Esophagus muscularis mucosa (tissue), 4 donors: ENCODE data around the gene MEGF6. TPM values are rescaled to one million over a fixed set of nuclear protein-coding genes. Genes with fewer than 3 reads are reported as not detected.
"Not testable (repeated sequence)": the region's sequence is repeated elsewhere in the genome, so short reads cannot be mapped to it uniquely, and the experiment has no call there.

Source experiments
- DNase-seq: peaks from one replicate; pipeline ENCODE4 v3.0.0-alpha.2; 2017; ENCODE audit errors: extremely low spot score
- H3K27ac ChIP-seq, 4 donors: fragments of 200-600 bp; sonication (generic); replicated peaks in 1 of 4; 1 replicate in 3 of 4; 2 replicates in 1 of 4; pipeline ENCODE4 v1.5.1; 2016 to 2019; ENCODE audit warnings: mild to moderate bottlenecking in 1 of 4
- H3K27me3 ChIP-seq, 4 donors: fragments of 200-600 bp; sonication (generic); one replicate each; pipeline versions ENCODE4 v1.5.1 to v1.6.0; 2016 to 2019
- H3K36me3 ChIP-seq, 4 donors: fragments of 200-600 bp; sonication (generic); one replicate each; pipeline ENCODE4 v1.5.1; 2016 to 2019
- H3K4me1 ChIP-seq, 4 donors: fragments of 200-600 bp; sonication (generic); one replicate each; pipeline ENCODE4 v1.5.1; 2016 to 2019
- H3K4me3 ChIP-seq, 4 donors: fragments of 200-600 bp; sonication (generic); 1 replicate in 2 of 4; 2 replicates in 2 of 4; pipeline ENCODE4 v1.5.1; 2016 to 2019; ENCODE audit warnings: mild to moderate bottlenecking in 4 of 4, moderate library complexity in 1 of 4
- H3K9me3 ChIP-seq, 4 donors: fragments of 200-600 bp; sonication (generic); 1 replicate in 3 of 4; 2 replicates in 1 of 4; pipeline ENCODE4 v1.5.1; 2016 to 2019
- EP300 ChIP-seq: sonication (generic); formaldehyde crosslinking; IDR thresholded peaks from one replicate; pipeline ENCODE4 v1.6.1; 2017; ENCODE audit warnings: antibody characterized with exemption
- POLR2A ChIP-seq: fragments of 450-650 bp; IDR thresholded peaks from one replicate; pipeline ENCODE4 v1.6.1; 2017; ENCODE audit warnings: antibody characterized with exemption, moderate library complexity, mild to moderate bottlenecking, low read depth
- POLR2AphosphoS5 ChIP-seq, 2 donors: sonication (generic); formaldehyde crosslinking; IDR thresholded peaks; one replicate each; pipeline ENCODE4 v1.6.1; 2017; ENCODE audit warnings: antibody characterized with exemption in 2 of 2
- WGBS: methylation state at CpG from one replicate; pipeline ENCODE4 v1.1.5; 2018; 5-methylcytosine and 5-hydroxymethylcytosine counted together
- intact Hi-C: fragments of 100-400 bp; cut with DNase I; formaldehyde crosslinking; loops from one replicate; pipeline ENCODE4 v1.15.1; 2023
- total RNA-seq, 4 donors: library from RNA; depleted of rRNA; stranded (reverse); fragments of >200 nt; gene quantifications; one replicate each; pipeline versions ENCODE4 v1.1.0 to v1.2.1, GENCODE V29; 2016
- TF ChIP-seq, protein P1 (sequence below), 3 experiments: fragments of 200-600 bp in 2 of 3; fragments of 450-650 bp in 1 of 3; sonication (generic) in 2 of 3; IDR thresholded peaks; one replicate each; pipeline ENCODE4 v1.5.1; 2017 to 2019; ENCODE audit warnings: antibody characterized with exemption in 3 of 3, mild to moderate bottlenecking in 2 of 3, moderate library complexity in 1 of 3

The MEGF6 gene
- total RNA-seq, 4 donors from 2014 or later = 9.3 to 18.1 (median 12.7) TPM

DNA sequence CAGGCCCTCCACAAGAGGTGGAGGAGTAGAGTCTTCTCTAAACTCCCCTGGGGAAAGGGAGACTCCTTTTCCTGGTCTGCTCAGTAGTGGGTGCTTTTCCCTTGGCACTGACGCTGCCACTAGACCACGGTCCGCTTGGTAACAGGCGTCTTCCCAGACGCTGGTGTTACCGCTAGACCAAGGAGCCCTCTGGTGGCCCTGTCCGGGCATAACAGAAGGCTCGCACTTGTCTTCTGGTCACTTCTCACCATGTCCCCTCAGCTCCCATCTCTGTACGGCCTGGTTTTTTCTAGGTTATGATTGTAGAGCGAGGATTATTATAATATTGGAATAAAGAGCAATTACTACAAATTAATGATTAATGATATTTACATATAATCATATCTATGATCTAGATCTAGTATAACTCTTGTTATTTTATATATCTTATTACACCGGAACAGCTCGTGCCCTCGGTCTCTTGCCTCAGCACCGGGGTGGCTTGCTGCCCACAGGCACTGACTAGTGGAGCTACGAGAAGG, 9.9 kb upstream of the MEGF6 start:
- intact Hi-C loops = loop anchor here (2.0 kb wide), 1 partner anchor 130 kb away; no protein-coding TSS in a partner anchor
- not testable (repeated sequence) for H3K9me3 ChIP-seq, H3K4me3 ChIP-seq, DNase-seq, H3K27me3 ChIP-seq, H3K27ac ChIP-seq, H3K36me3 ChIP-seq
- TF ChIP-seq, protein P1, sequence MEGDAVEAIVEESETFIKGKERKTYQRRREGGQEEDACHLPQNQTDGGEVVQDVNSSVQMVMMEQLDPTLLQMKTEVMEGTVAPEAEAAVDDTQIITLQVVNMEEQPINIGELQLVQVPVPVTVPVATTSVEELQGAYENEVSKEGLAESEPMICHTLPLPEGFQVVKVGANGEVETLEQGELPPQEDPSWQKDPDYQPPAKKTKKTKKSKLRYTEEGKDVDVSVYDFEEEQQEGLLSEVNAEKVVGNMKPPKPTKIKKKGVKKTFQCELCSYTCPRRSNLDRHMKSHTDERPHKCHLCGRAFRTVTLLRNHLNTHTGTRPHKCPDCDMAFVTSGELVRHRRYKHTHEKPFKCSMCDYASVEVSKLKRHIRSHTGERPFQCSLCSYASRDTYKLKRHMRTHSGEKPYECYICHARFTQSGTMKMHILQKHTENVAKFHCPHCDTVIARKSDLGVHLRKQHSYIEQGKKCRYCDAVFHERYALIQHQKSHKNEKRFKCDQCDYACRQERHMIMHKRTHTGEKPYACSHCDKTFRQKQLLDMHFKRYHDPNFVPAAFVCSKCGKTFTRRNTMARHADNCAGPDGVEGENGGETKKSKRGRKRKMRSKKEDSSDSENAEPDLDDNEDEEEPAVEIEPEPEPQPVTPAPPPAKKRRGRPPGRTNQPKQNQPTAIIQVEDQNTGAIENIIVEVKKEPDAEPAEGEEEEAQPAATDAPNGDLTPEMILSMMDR (IDR thresholded peaks at IDR 0.05) = peak; percentile 49 to 73 (median 68)
- WGBS = 22% methylated on average over 15 of the region's 15 CpGs
- peaks cover 22 to 50% (median 45%) of the 10 kb centered on the region in 4 donors for H3K4me1 ChIP-seq

GRCh38 chr1:3620708-3621107, 9.4 kb upstream of the MEGF6 start:
- Histone ChIP-seq H3K4me1 (peaks cover 17 to 45% (median 40%) of the 10 kb centered on the region in 4 donors), H3K27ac (no peak overlapping the region), H3K4me3 (no peak overlapping the region), H3K27me3 (peaks cover 0 to 6% (median 0%) of the 10 kb centered on the region in 4 donors), H3K9me3 (no peaks in the 10 kb centered on the region), H3K36me3 (no peaks in the 10 kb centered on the region)
- intact Hi-C loops = loop anchor here (2.0 kb wide), 1 partner anchor 130 kb away; no protein-coding TSS in a partner anchor
- TF ChIP-seq POLR2AphosphoS5 (IDR thresholded peaks at IDR 0.05) (no peak), EP300 (no peak), POLR2A (no peak)
- TF ChIP-seq, protein P1 (IDR thresholded peaks at IDR 0.05) = no peak
- no peak for DNase-seq
- WGBS = 85% methylated on average over 12 of the region's 12 CpGs

DNA sequence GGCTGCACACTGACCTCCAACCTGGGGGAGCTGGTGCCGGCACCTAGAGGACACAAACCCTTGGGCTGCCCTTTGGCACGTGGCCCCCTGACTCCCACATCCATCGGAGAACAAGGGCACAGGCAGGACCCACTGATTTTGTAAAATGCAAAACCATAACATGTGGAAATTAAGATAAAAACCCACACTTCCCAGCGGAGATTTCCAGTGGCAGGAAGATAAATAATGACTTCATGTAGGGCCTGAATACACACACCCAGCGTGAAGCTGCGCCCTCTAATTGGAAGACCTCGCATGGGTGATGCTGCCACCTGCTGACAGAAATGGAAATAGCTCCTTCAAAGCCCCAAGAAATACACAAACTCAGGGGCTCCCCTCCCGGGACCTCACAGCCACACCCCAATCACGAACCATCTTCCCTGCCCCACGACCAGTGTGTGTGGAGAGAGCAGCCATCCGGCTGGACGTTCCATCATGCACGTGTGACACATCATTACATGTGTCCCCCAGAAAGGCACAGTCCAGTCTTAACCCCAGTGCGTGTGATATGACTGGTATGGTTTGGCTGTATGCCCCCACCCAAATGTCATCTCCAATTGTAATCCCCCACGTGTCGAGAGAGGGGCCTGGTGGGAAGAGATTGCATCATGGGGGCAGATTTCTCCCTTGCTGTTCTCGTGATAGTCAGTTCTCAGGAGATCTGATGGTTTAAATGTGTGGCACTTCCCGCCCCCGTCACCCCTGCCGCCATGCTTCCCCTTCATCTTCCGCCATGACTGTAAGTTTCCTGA, 7.8 kb upstream of the MEGF6 start:
- Histone ChIP-seq H3K9me3 (no peaks in the 10 kb centered on the region), H3K4me3 (no peak overlapping the region), H3K36me3 (no peaks in the 10 kb centered on the region), H3K4me1 (peaks cover 13 to 38% (median 34%) of the 10 kb centered on the region in 4 donors), H3K27me3 (peaks cover 0 to 12% (median 0%) of the 10 kb centered on the region in 4 donors), H3K27ac (no peak overlapping the region)
- intact Hi-C loops = loop anchor here (5.0 kb wide), 1 partner anchor 52 kb away; no protein-coding TSS in a partner anchor
- WGBS = 27% methylated on average over 12 of the region's 21 CpGs
- peak; percentile 95 for DNase-seq
- TF ChIP-seq, protein P1 (IDR thresholded peaks at IDR 0.05) = peak; percentile 80 to 88 (median 86)
- no peak for TF ChIP-seq POLR2AphosphoS5 (IDR thresholded peaks at IDR 0.05)

DNA sequence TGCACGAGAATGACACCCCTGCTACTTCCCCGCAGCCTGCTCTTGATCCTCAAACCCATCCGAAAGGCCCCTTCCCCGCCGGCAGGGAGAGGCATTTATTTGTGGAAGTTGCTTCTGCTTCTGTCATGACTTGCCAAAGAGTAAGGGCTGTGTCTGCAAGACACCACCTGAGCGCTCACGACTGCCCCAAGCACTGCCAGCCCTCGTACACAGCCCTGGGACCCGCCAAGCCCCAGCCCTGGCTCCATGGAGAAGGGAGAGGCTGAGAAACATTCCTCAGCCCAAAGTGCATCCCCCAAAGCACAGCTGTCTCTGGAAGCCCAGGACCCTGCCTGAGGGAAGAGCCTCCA, 7.2 kb upstream of the MEGF6 start:
- 78% methylated on average over 6 of the region's 9 CpGs for WGBS
- Histone ChIP-seq H3K4me1 (peaks cover 7 to 32% (median 28%) of the 10 kb centered on the region in 4 donors), H3K27ac (no peak overlapping the region), H3K27me3 (peaks cover 0 to 17% (median 0%) of the 10 kb centered on the region in 4 donors), H3K9me3 (no peaks in the 10 kb centered on the region), H3K4me3 (no peak overlapping the region), H3K36me3 (no peaks in the 10 kb centered on the region)
- TF ChIP-seq EP300 (no peak), POLR2A (no peak), POLR2AphosphoS5 (IDR thresholded peaks at IDR 0.05) (no peak)
- TF ChIP-seq, protein P1 (IDR thresholded peaks at IDR 0.05) = no peak
- intact Hi-C loops = loop anchor here (5.0 kb wide), 1 partner anchor 51 kb away; no protein-coding TSS in a partner anchor
- no peak for DNase-seq
